Hepatocyte (in vitro differentiated cells): ENCODE measurements around the gene CELF5. TPM values are rescaled to one million over a fixed set of nuclear protein-coding genes. Genes with fewer than 3 reads are reported as not detected.

Experiments used
- DNase-seq: peaks from one replicate; pipeline ENCODE4 v3.0.0-alpha.2; 2016; ENCODE audit warnings: low spot score
- H2AFZ ChIP-seq: fragments of 200-600 bp; sonication (generic); 2 replicates; pipeline ENCODE4 v1.6.0; 2016; ENCODE audit warnings: antibody characterized with exemption, mild to moderate bottlenecking
- H3K27ac ChIP-seq: fragments of 200-600 bp; sonication (generic); 2 replicates; pipeline ENCODE4 v1.5.1; 2016; ENCODE audit warnings: mild to moderate bottlenecking
- H3K27me3 ChIP-seq: fragments of 200-600 bp; sonication (generic); 2 replicates; pipeline ENCODE4 v1.6.1; 2016
- H3K36me3 ChIP-seq: fragments of 200-600 bp; sonication (generic); replicated peaks from 2 replicates; pipeline ENCODE4 v1.5.1; 2016; ENCODE audit warnings: low read depth; ENCODE audit not compliant: insufficient read depth
- H3K4me1 ChIP-seq: fragments of 200-600 bp; sonication (generic); 2 replicates; pipeline ENCODE4 v1.5.1; 2016; ENCODE audit warnings: mild to moderate bottlenecking, moderate library complexity; ENCODE audit not compliant: insufficient read depth
- H3K4me2 ChIP-seq: fragments of 200-600 bp; sonication (generic); 2 replicates; pipeline ENCODE4 v1.6.0; 2016
- H3K4me3 ChIP-seq: fragments of 200-600 bp; sonication (generic); 2 replicates; pipeline ENCODE4 v1.5.1; 2016; ENCODE audit warnings: mild to moderate bottlenecking
- H3K79me2 ChIP-seq: fragments of 200-600 bp; sonication (generic); 2 replicates; pipeline ENCODE4 v1.6.0; 2017; ENCODE audit warnings: mild to moderate bottlenecking
- H3K9me2 ChIP-seq: fragments of 200-600 bp; sonication (generic); replicated peaks from 2 replicates; pipeline ENCODE4 v1.6.0; 2017; ENCODE audit warnings: mild to moderate bottlenecking; ENCODE audit not compliant: insufficient read depth
- H3K9me3 ChIP-seq: fragments of 200-600 bp; sonication (generic); 2 replicates; pipeline ENCODE4 v1.5.1; 2016; ENCODE audit warnings: low read depth, mild to moderate bottlenecking
- H4K20me1 ChIP-seq: fragments of 200-600 bp; sonication (generic); 2 replicates; pipeline ENCODE4 v1.6.0; 2016; ENCODE audit warnings: mild to moderate bottlenecking; ENCODE audit not compliant: insufficient read depth, poor library complexity, severe bottlenecking
- CTCF ChIP-seq: fragments of 200-600 bp; sonication (generic); IDR thresholded peaks from 2 replicates; pipeline ENCODE4 v1.5.1; 2016; ENCODE audit warnings: antibody characterized with exemption, mild to moderate bottlenecking; ENCODE audit not compliant: poor library complexity
- EZH2 ChIP-seq: fragments of 200-600 bp; sonication (generic); IDR thresholded peaks from 2 replicates; pipeline ENCODE4 v1.6.1; 2016; ENCODE audit warnings: antibody characterized with exemption, mild to moderate bottlenecking, borderline replicate concordance
- EZH2phosphoT487 ChIP-seq: fragments of 200-600 bp; sonication (generic); IDR thresholded peaks from one replicate; pipeline ENCODE4 v1.6.1; 2018; ENCODE audit warnings: antibody characterized with exemption, mild to moderate bottlenecking, low read depth, moderate library complexity; ENCODE audit not compliant: unreplicated experiment, severe bottlenecking
- WGBS: methylation state at CpG from one replicate; pipeline ENCODE4 v1.1.6; 2016; ENCODE audit warnings: low lambda C conversion rate; ENCODE audit errors: missing lambda C conversion rate; 5-methylcytosine and 5-hydroxymethylcytosine counted together
- polyA plus RNA-seq: library from polyadenylated mRNA; unstranded; fragments of >200 nt; fragmentation: Nextera tagmentation; extraction: Ambion mirVana; gene quantifications from 2 replicates; pipeline ENCODE4 v1.2.1, GENCODE V29; 2016
- total RNA-seq: library from RNA; depleted of rRNA; stranded (reverse); fragments of >200 nt; gene quantifications from 2 replicates; pipeline ENCODE4 v1.2.3, GENCODE V29; 2014

Gene CELF5
- total and polyA plus RNA-seq, 2 experiments from 2014 or later: 0.03 to 0.17 TPM

DNA sequence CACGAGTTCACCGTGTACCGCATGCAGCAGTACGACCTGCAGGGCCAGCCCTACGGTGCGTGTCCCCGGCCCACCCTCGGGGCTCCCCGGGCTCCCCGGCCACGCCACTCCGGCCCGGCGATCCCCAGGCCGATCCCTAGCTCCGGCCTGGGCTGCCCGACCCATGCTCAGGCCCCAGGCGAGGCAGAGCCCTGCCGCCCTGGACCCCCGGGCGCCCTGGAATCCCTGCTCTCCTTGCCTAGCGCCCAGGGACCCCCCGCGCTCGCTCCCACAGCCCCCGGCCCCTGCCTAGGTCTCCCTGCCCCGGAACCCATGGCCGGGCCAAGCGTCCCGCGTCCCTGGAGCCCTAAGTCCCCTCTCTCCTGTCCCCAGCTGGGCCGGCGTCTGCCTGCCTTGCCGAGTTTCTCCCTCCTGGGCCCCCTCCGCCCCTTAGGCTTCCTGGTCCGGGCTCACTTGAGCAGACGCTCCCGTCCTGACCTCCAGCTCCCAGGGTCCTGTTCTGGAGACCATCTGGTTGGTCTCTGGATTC is 38.2 kb upstream of the CELF5 start:
- H3K4me3 ChIP-seq: peak overlapping the region; percentile 89
- H3K27me3 ChIP-seq: no peaks in the 10 kb centered on the region
- H3K79me2 ChIP-seq: peaks cover 48% of the 10 kb centered on the region
- no peaks in the 10 kb centered on the region for H3K9me3 ChIP-seq
- H4K20me1 ChIP-seq: no peaks in the 10 kb centered on the region
- peak overlapping the region; percentile 15 for H2AFZ ChIP-seq
- no peaks in the 10 kb centered on the region for H3K9me2 ChIP-seq
- H3K27ac ChIP-seq: peak overlapping the region; percentile 69
- TF ChIP-seq EZH2 (no peak), CTCF (no peak), EZH2phosphoT487 (no peak)
- no peaks in the 10 kb centered on the region for H3K36me3 ChIP-seq
- H3K4me2 ChIP-seq: peak overlapping the region; percentile 99
- DNase-seq: peak; percentile 38
- WGBS: 2% methylated on average over 22 of the region's 38 CpGs
- H3K4me1 ChIP-seq: peaks cover 11% of the 10 kb centered on the region

DNA sequence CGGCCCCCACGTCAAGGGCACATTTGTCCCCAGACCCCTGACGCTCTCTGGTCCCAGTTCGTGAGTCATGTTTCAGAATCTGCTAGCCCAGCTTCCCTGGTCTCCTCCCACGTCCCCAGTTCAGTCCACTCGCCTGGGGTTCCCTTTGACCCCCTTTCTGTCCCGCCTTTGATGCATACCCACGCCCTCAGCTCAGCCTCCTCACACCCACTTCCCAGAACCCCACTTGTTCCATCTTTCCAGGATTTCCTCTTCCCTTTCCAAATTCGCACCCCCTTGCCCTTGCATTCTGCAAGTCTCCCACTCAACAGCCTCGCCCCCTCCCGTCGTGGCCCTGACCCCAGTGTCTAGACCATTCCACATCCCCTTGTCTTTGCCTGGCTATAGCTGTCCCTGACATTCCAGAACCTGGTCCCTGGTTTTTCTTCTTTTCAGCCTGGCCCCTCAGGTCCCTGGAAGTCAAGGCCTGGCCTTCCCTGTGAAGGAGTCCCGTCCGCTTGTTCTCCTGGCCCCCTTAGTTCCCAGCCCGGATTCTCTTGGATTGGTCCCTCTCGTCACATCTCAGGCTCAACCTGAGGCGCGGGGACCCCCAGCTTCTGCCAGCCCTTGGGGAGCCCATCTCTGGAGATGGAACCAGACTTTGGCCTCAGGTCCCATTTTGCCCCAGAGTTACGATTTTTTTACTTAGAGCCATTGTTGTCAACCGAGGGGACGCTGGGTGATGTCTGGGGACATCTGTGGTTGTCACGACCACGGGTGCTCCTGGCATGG is 37.4 kb upstream of the CELF5 start:
- H3K27me3 ChIP-seq: no peaks in the 10 kb centered on the region
- no peaks in the 10 kb centered on the region for H4K20me1 ChIP-seq
- TF ChIP-seq CTCF (no peak), EZH2 (no peak), EZH2phosphoT487 (no peak)
- no peaks in the 10 kb centered on the region for H3K36me3 ChIP-seq
- H3K4me3 ChIP-seq: no peak overlapping the region
- peak overlapping the region; percentile 99 for H3K4me2 ChIP-seq
- H3K9me2 ChIP-seq: no peaks in the 10 kb centered on the region
- peaks cover 11% of the 10 kb centered on the region for H3K4me1 ChIP-seq
- no peak overlapping the region for H2AFZ ChIP-seq
- WGBS: 78% methylated on average over 23 of the region's 23 CpGs
- H3K79me2 ChIP-seq: peaks cover 56% of the 10 kb centered on the region
- DNase-seq: no peak
- H3K27ac ChIP-seq: no peak overlapping the region
- no peaks in the 10 kb centered on the region for H3K9me3 ChIP-seq

DNA sequence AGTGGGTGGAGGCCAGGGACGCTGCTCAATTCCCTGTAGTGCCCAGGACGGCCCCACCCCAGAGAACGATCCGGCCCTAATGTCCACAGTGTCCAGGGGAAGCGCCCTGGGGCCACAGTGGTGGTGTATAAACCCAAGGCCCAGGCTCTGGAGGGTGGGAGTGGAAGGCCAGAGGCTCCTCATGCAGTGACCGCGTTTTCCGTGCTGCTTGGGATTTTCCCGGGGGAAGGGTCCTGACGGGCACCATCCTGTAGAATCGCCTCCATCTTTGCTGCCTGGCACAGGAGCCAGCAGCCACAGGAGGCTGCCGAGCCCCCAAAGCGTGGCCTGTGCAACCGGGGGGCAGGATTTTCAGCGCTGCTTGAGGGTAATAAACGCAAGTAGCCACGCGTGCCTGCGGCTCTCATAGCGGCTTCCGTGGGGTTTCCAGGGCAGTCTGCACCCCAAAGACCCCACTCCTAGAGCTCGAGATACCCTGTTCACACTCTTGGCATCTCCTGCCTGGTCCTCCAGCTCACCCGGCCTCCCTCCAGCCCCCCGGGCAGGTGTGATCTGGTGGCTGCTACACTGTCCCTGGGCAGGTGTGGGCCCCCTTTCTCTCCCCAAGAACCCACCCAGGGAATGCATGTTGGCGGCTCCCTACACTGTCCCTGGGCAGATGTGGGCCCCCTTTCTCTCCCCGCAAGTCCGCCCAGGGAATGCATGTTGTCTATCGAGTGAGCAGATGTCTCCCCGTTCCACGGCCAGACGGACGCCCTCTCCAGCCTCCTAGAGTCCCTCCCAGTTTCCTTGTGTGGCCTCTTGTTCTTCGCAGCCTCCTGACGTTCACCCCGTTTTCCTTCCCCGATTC is 36.6 kb upstream of the CELF5 start:
- Histone ChIP-seq H3K4me3 (no peak overlapping the region), H3K9me3 (no peaks in the 10 kb centered on the region), H3K36me3 (no peaks in the 10 kb centered on the region), H3K27ac (no peak overlapping the region), H3K79me2 (peaks cover 56% of the 10 kb centered on the region), H3K4me1 (peaks cover 11% of the 10 kb centered on the region), H2AFZ (no peak overlapping the region), H3K4me2 (peak overlapping the region; percentile 99), H3K27me3 (no peaks in the 10 kb centered on the region), H3K9me2 (no peaks in the 10 kb centered on the region), H4K20me1 (no peaks in the 10 kb centered on the region)
- TF ChIP-seq CTCF (no peak), EZH2phosphoT487 (no peak), EZH2 (no peak)
- WGBS: 94% methylated on average over 32 of the region's 36 CpGs
- DNase-seq: no peak
